NCI-H1694 treated with DMSO at 0.1 percent for 48 hours (cell line): ENCODE data around the gene MAMLD1.
"Not testable (repeated sequence)": the region's sequence is repeated elsewhere in the genome, so short reads cannot be mapped to it uniquely, and the experiment has no call there.

Experiments used
- DNase-seq: peaks from one replicate; lab custom pipeline; 2025; lab: John Stamatoyannopoulos, UW

The MAMLD1 gene, protein sequence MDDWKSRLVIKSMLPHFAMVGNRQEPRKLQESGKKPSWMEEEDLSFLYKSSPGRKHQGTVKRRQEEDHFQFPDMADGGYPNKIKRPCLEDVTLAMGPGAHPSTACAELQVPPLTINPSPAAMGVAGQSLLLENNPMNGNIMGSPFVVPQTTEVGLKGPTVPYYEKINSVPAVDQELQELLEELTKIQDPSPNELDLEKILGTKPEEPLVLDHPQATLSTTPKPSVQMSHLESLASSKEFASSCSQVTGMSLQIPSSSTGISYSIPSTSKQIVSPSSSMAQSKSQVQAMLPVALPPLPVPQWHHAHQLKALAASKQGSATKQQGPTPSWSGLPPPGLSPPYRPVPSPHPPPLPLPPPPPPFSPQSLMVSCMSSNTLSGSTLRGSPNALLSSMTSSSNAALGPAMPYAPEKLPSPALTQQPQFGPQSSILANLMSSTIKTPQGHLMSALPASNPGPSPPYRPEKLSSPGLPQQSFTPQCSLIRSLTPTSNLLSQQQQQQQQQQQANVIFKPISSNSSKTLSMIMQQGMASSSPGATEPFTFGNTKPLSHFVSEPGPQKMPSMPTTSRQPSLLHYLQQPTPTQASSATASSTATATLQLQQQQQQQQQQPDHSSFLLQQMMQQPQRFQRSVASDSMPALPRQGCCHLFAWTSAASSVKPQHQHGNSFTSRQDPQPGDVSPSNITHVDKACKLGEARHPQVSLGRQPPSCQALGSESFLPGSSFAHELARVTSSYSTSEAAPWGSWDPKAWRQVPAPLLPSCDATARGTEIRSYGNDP

DNA sequence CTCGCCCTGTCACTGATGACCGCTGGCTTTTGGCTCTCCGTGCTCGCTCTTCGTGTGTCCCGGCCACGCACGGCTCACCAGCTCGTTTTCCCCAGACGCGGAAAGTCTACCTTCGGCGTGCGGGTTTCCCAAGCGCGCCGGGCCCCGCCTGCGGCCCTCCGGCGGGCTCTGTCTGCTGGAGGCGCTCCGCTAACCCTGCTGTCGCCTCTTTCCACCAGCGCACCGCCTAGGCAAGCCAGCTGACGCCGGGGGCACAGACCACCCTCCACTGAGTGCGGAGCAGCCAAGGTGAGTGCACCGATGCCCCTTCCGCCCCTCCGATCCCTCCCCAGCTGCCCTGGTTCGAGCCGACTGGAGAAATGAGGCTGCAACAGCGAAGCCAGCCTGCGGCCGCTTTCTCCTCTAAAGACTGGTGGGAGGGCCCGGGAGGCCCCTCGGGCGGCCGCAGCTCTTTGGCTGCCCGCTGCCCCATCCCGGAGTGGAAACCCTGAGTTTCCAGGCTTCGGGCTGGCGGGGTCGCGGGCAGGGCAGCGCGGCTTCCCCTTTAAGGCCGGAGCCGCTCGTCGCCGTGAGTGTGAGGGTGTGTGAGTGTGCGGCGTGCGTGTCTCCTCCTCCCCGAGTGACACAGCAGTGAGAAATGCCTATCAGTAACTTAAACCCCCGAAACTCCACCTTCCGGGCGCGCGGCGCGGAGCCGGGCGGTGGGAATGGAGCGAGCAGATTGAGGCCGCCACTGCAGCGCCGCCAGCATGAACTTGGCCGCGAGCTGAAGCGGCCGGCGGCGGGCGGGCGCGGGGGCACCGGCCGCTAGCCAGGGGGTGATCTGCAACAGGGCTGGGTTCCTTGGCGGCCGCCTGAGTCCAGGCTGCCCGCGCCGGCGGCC is at the start of gene MAMLD1:
Gene MAMLD1, plus strand, starts transcription at position 719 of the 883 bp plus-strand sequence. CDS start 82,200 bp downstream, outside the sequence.
- peak; percentile 48 for DNase-seq

DNA sequence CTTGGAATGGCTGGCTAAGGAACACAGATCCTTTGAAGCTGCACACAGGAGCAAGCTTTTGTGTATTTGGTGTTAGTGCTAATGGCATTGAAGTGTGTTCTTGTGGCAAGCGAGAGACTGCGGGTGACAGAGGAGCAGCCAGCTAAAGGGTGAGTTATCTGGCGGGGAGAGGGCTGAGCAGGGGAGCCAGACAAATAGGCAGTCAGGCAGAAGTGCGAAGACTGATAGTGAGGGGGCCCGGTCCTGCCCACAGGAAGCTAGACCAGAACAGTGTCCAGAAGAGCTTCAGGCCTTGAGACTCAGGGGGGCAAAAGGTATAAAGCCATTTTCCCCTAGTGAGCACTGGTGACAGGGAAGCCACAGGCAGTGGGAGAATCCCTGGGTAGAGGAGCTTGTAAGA is 49.6 kb upstream of the MAMLD1 start:
- no peak for DNase-seq

DNA sequence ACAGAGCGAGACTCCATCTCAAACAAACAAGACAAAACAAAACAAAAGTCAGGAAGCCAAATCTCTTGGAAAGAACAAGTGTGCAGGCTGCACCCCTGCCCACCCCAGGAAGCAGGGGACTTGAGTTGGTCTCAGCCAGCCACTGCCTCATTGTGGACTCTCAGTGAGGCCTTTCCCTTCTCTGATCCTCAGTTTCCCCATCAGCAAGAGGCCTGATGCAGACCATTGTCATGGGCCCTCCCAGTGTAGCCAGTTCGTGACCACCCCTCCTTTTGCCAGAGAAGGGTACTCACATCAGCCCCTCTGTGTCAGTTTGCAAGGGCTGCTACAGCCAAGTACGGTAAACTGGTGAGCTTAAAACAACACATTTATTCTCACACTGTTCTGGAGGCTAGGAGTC is 48.9 kb upstream of the MAMLD1 start:
- DNase-seq, result no peak

DNA sequence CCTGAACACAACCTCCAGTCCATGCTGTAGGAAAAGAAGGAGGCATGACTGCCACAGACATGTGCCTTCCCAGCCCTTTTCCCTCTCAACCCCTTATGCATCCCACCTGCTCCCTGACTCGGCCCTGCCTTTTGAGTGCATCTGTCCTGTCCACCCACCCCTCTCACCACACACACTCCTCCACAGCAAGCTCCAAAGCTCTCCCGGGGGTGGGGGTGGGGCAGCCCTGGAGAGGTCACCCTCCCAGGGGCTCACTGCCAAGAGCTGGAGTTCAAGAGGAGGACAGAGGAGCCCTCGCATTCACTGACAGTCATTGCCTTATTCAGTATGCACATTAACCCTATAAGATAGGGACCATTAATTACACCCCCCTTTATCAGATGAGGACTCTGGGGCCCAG is 46.6 kb upstream of the MAMLD1 start:
- DNase-seq, result no peak

DNA sequence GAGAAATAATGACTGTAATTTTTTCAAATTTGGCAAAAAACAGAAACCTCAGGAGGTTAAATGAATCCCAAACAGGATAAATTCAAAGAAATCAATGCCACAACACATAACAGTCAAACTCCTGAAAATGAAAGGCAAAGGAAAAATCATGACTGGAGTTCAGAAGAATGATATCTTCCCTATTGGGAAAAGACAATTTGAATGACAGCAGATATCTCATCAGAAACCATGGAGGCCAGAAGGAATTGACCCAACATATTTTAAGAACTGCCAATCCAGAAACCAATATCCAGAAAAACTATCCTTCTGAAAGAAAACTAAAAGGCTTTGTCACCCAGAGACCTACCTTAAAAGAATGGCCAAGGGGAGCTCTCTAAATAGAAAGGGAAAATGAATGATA is 40.1 kb upstream of the MAMLD1 start:
- DNase-seq, result no peak

DNA sequence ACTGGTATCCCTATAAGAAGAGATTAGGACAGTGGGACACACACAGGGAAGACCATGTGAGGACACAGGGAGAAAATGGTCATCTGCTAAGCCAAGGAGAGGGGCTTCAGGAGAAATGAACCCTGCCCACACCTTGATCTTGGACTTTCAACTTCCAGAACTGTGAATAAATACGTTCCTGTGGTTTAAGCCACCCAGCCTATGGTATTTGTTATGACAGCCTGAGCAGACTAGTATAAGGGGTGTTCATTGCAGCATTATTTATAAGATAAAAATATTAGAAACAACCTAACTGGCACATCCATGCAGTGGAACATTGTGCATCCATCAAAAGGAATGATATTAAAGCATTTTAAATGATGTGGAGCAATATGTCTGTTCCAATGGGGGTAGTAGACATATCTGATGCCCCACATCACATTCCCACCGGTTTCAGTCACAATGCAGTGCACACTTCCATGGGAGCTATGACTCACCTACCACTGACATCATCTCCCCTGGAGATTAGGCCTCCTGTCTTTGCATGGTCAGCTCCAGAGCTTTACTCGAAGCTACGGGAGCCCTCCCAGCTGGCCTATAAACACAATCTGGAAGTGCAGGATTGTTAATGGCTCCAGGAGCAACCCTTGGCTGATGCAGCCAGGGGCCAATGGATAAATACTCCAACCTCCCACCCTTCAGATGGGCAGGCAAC is 38.9 kb upstream of the MAMLD1 start:
- no peak for DNase-seq

DNA sequence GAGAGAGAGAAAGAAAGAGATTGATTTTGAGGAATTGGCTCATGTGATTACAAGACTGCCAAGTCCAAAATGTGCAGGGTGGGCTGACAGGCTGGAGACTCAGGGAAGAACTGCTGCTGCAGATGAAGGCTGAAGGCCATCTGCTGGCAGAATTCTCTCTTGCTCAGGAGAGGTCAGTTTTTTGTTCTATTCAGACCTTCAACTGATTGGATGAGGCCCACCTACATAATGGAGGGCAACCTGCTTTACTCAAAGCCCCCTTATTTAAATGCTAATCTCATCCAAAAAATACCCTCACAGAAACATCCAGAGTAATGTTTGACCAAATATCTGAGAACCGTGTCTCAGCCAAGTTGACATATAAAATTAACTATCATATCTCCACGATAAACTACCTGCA is 38.2 kb upstream of the MAMLD1 start:
- no peak for DNase-seq

DNA sequence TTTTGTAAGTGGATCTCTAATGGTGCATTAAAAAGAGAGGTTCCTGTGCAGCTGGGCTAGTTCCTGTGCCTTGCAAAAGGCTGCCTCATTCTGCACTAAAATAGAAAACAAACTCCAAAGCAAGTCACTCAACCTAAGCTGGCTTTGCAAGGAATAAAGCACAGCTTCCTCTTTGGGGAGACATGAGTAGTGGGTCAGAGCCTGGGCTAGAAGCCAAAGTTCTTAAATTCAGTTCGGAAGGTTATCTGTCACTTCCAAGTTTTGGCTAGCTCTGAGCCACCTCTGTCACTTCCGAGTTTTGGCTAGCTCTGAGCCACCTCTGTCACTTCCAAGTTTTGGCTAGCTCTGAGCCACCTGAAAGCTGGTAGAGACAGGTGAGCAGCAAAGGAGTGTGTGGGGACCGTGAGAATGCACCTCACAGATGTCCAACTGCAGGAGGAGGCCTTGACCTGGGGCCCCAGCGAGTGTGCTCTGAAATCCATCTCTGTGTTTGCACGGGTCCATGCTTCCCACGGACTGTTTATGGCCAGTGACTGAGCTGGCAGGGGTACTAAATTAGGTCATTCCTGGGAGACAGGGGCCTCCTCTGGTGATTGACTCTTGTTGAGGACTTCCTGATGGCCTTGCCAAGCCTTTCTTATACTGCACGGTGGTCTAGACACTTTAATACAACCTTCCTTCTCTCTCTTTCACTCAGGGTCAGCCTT is 36.4 kb upstream of the MAMLD1 start:
- DNase-seq, result no peak

DNA sequence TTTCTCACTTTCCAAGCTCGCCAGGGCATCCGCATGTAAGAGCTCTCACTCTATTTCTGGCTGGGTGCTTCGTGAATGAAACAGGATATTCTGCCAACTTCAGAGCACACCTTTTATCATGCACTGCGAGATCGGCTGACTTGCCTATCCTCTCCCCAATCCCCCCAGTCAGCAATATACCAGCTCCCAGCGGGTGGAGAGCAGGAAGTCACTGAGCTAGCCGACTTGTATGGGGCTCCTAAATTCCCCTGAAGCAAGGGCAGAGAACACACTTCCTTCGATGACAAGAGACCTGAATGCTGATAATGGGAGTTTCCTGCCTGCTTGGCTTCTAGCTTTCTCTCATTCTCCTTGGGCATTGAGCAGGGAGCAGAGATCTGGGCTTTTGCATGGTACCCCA is 33.8 kb upstream of the MAMLD1 start:
- DNase-seq, result no peak

DNA sequence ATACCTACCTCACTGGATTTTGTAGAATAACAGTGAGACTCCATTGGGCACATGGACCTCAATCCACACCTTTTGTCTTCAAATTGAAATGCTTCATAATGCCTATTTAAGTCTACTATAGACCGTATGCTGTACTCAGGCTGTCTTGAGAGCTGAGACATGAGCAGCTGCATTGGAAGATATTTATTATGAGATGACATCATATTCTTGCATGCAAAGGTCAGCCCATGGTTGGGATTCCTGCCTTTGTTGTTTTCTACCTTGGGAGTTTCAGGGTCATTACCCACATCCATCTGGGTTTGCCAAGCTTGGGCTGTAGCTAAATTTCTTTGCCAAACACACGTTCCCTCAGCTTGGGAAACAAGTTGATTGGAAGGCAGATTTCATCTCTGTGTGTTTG is 33.2 kb upstream of the MAMLD1 start:
- no peak for DNase-seq

DNA sequence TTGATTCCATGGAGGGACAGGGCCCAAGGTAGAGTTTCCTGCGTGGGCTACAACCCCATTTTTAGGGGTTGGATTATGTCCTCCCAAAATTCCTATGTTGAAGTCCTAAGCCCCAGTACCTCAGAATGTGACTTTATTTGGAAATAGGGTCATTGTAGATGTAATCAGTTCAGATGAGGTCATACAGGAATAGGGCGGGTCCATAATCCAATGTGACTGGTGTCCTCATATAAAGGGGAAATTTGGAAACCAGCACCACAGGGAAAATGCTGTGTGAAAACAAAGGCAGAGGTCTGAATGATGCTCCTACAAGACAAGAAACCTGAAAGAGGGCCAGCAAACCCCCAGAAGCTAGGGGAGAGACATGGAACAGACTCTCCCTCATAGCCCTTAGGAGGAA is 31.1 kb upstream of the MAMLD1 start:
- DNase-seq, result no peak

DNA sequence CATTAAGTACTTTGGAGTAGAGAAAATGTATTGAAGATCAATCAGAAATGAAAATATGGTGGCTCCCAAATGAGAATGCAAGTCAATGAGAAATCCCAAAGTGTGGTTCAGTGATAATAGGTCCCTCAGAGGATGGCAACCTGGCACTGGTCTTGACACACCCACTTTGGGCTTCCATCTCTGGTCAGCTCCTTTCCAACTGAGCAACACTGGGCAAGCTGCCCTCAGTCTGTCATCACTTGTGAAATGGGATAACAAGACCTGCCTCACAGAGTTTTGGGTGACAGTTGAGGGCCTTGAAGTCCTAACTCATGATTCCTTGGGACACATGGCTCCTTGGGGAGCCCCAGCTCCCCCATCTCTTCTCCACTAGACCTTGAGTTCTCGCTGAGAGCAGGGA is 29.0 kb upstream of the MAMLD1 start:
- DNase-seq, result no peak

DNA sequence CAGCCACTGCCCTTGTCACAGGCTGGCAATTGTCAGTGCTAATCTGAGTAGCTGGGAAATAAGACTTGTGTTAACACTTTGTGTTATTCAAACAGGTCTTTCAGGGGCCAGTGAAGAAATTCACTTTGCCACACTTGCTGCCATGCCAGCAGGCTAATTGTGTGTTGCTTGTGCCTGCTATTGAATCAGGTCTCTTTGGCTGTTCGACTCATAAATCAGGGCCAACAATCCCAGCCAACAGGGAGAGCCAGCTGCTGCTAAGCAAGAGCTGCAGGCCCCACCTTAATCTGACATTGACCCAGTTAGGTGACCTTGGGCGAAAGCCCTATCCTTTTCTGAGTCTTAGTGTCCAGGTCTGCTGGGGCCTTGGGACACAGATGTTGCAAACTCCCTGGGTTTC is 28.1 kb upstream of the MAMLD1 start:
- no peak for DNase-seq

DNA sequence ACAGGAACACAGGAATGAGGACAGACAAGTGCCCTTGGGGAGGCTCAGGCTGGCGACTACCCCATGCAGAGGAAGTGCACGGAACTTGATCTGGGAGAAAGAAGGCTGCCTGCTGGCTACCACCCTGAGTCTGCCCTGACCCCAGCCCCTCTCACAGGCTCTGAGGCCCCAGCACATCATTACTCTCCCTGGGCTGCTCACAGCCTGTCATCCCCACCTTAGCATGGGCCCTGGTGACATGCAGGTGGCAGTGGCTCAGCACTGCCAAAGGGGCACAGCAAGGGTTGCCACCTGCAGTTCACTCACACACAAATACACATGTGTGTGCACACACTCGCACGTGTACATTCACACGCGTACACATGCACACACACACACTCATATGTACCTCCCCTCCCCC is 26.1 kb upstream of the MAMLD1 start:
- DNase-seq, result no peak

DNA sequence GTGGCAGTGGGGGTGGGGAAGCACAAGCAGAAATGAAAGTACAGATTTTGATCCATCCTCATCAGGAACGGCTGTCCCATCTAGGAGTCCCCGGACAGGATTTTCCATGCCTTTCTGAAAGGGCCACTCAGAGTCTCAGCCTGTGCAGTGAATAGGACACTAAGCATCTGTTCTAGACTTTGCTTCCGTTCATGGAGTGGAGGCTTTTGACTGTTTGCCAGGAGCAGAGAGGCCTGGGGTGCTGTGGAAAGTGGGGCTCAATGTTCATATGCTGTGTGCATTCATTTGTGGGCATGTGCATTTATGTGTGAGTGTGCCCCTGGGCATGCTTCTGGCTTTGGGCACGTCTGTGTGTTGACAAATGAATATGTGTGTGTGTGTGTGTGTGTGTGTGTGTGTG is 25.6 kb upstream of the MAMLD1 start:
- no peak for DNase-seq

DNA sequence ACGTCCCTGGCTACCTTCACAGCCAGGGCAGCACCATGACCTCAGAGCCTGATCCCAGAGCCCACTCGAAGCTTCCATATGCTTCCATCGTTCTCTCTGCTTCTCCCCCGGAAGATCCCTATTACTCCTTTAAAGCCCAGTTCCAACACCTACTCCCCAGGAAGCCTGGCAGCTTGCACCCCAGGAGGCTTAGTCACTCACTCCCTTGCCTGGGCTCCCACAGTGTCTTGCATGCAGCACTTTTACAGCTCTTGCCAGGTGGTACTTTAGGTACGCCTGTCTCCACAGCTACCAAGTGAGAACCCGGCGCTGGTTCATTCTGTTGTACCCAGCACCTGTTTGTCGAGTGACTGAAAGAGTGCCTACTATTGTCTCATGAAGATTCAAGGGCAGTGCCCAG is 24.5 kb upstream of the MAMLD1 start:
- DNase-seq, result no peak

DNA sequence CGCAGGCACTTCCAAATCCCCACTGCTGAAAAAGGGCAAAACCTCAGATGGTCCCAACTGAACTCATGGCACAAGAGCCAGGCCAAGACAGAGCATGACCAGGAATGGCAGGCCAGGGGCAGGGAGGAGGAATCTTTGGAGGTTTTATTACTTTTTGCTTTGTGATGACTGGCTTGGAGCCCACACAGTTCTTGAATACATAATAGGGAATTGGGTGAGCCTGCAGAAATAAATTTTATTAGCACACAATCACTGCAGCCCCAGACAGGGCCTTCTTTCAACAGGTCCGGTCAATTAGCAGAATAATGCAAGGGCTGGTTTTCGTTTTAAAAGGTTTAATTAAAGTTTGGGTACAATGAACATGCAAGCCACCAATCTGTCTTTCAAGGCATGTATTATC is 23.4 kb upstream of the MAMLD1 start:
- no peak for DNase-seq

DNA sequence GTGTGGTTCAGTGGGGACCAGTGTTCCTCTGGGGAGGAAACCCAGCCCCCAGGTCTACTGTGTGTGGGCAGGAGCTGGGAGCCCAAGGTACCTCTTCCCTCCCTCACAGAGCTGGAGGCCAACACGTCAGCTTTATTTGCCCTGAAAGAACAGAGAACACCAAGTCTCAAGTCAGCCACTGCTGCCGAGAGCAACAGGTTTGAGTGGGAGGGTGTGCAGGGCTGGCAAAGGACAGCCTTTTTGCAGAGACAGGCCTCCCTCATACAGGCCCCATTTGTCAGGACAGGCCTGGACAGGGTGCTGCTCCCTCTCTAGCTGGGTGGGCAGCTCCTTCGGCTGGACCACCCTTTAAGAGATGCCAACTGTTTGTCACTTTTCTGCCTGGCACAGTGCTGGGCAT is 22.8 kb upstream of the MAMLD1 start:
- not testable (repeated sequence) for DNase-seq

DNA sequence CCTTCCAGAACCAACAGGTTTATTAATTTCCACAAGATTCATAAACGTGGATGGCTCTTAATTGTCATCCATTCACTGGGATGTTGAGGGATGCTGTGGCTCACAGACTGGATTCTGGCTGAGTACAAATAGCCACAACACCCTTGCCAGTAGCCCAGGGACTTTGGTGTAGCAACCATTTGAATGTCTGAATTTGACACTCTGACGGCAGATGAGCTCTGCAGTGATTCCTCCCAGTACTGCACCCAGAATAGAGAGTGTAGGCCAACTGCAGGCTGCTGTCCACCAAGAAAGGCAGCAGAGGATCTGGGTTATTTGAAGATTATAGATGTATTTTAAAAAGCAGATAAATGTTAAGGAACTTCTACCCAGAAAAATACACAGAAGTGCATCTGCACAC is 15.6 kb upstream of the MAMLD1 start:
- no peak for DNase-seq

DNA sequence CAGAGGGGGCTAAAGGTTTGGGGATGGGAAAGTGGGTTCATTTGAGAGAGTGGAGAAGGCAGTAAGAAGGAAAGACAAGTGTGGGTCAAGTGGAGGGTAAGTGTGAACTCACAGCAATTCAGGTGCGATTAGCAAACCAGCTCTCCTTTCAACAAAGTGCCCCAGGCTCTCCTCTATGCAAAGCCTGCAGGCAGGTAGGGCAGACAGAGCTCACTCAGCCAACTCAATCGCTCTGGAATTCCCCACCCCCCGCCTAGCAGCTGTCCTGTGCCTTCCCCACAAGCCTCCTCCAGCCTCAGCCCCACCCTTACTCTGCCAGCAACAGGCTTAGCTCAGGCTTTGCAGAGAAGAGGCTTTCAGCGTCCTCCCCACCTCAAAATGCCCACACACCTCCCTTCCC is 14.8 kb upstream of the MAMLD1 start:
- DNase-seq, result no peak

DNA sequence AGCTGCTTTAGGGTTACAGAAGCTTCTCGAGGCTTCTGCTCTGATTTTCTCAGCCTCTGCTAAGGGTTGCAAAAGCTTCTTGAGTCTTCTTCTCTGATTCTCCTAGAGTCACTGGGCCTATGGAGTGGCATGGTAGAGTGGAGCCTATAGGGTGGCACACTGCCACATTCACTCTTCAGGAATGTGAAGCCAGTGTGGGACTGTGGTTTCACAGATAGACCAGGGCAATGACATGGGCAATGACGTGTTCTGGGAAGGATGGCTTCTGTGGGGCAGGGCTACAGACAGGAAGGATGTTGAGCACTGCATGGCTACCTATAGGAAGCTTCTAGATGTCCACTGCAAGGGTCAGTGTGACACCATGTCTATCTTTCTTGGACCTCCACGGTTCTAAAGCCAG is 11.0 kb upstream of the MAMLD1 start:
- DNase-seq, result no peak
